ENCODE data around the gene ZNF668.
A peak's percentile ranks its signal among the peaks of the same experiment; 100 is the strongest.

The ZNF668 gene

GRCh38 chr16:31076319-31076718 lies 2.3 kb upstream of the ZNF668 start:
- no peak for TF ChIP-seq CTCF (IDR thresholded peaks at IDR 0.05; ENCODE audit: insufficient read depth, low read depth, low read length, missing control alignments)
- H3K4me3 ChIP-seq (ENCODE audit: low read length) = no peak overlapping the region
- DNase-seq (ENCODE audit: low read depth) = no peak

GRCh38 chr16:31074814-31075183 lies 759 bp upstream of the ZNF668 start:
- TF ChIP-seq CTCF (IDR thresholded peaks at IDR 0.05; ENCODE audit: insufficient read depth, low read depth, low read length, missing control alignments) = no peak
- H3K4me3 ChIP-seq (ENCODE audit: low read length) = peak overlapping the region; percentile 91
- DNase-seq (ENCODE audit: low read depth) = peak; percentile 13

GRCh38 chr16:31073142-31073969 lies 684 bp downstream of the ZNF668 start:
- DNase-seq (ENCODE audit: low read depth) = peak; percentile 97
- no peak for TF ChIP-seq CTCF (IDR thresholded peaks at IDR 0.05; ENCODE audit: insufficient read depth, low read depth, low read length, missing control alignments)
- H3K4me3 ChIP-seq (ENCODE audit: low read length) = peak overlapping the region; percentile 91

GRCh38 chr16:31072540-31073141 lies 1.4 kb downstream of the ZNF668 start:
- no peak for TF ChIP-seq CTCF (IDR thresholded peaks at IDR 0.05; ENCODE audit: insufficient read depth, low read depth, low read length, missing control alignments)
- peak; percentile 57 for DNase-seq (ENCODE audit: low read depth)

GRCh38 chr16:31071861-31072260 lies 2.2 kb downstream of the ZNF668 start:
- peak; percentile 18 for DNase-seq (ENCODE audit: low read depth)
- TF ChIP-seq CTCF (IDR thresholded peaks at IDR 0.05; ENCODE audit: insufficient read depth, low read depth, low read length, missing control alignments) = no peak
- peak overlapping the region; percentile 91 for H3K4me3 ChIP-seq (ENCODE audit: low read length)

More at GRCh38 chr16:31072540-31073141, 1.4 kb downstream of the ZNF668 start:
- peak overlapping the region; percentile 91 for H3K4me3 ChIP-seq (ENCODE audit: low read length)

GRCh38 chr16:31067342-31067741 lies 6.7 kb downstream of the ZNF668 start:
- no peak for TF ChIP-seq CTCF (IDR thresholded peaks at IDR 0.05; ENCODE audit: insufficient read depth, low read depth, low read length, missing control alignments)
- no peak overlapping the region for H3K4me3 ChIP-seq (ENCODE audit: low read length)
- DNase-seq (ENCODE audit: low read depth) = no peak
